ENCODE data around the gene NCAPH2. TPM values are rescaled to one million over a fixed set of nuclear protein-coding genes. Genes with fewer than 3 reads are reported as not detected.

Gene NCAPH2
- total and polyA plus RNA-seq, 2 experiments from 2014 or later = 28.6 to 61.0 TPM

DNA sequence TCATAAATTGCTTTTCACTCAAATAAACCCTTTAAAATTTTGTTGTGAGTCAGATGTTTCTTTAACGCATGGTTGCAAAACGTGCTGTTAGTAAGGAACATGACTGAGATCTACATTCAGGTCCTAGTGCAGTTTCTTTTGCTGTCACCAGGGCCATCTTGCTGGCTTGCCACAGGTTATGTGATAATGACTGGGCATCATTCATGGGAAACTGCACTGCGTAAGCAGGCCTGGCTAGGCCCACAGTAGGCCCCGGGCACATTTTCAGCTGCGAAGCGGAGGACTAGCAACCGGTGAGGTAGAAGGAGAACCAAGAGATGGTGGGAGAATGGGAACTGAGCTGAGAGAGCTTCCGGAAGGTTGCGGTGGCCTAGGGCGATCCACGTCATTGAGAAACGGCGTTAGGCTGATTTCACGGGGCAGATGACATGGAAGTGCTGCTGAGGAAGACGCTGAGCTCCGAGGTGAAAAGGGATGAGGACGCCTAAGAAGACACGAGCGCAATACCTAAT, 34.4 kb downstream of the NCAPH2 start:
- H3K27me3 ChIP-seq (replicated peaks; ENCODE audit: insufficient read depth) = no peaks in the 10 kb centered on the region; the same call in 1 of the 2 replicates
- no peak overlapping the region for H3K9ac ChIP-seq
- no peak overlapping the region for H3K4me2 ChIP-seq (ENCODE audit: unreplicated experiment)
- H3F3A ChIP-seq (ENCODE audit: insufficient read depth) = peaks cover 42% of the 10 kb centered on the region
- no peaks in the 10 kb centered on the region for H3K9me2 ChIP-seq (ENCODE audit: insufficient read depth)
- in situ Hi-C loops (cut with MboI) = no loop called here
- 88% methylated on average over 19 of the region's 19 CpGs for WGBS, 2 experiments (ENCODE audit: low coverage in 1 of 2, low lambda C conversion rate in 2 of 2, missing lambda C conversion rate in 2 of 2)
- no peak overlapping the region for H3K4me3 ChIP-seq
- DNase-seq = peak; percentile 75
- no peak for TF ChIP-seq EZH2phosphoT487 (IDR thresholded peaks at IDR 0.05; ENCODE audit: insufficient read depth, low read depth)
- TF ChIP-seq EZH2 (IDR thresholded peaks at IDR 0.05; ENCODE audit: insufficient read depth, poor library complexity, severe bottlenecking) = no peak
- H4K20me1 ChIP-seq (ENCODE audit: insufficient read depth) = no peaks in the 10 kb centered on the region
- H3K4me1 ChIP-seq (ENCODE audit: insufficient read depth) = peaks cover 42% of the 10 kb centered on the region
- no peak overlapping the region for H2AFZ ChIP-seq
- H3K9me3 ChIP-seq (ENCODE audit: low read depth) = no peaks in the 10 kb centered on the region
- no peaks in the 10 kb centered on the region for H3K36me3 ChIP-seq (ENCODE audit: low read depth)
- peak overlapping the region; percentile 99 for H3K27ac ChIP-seq
- H3K79me2 ChIP-seq (ENCODE audit: insufficient read depth) = no peaks in the 10 kb centered on the region

DNA sequence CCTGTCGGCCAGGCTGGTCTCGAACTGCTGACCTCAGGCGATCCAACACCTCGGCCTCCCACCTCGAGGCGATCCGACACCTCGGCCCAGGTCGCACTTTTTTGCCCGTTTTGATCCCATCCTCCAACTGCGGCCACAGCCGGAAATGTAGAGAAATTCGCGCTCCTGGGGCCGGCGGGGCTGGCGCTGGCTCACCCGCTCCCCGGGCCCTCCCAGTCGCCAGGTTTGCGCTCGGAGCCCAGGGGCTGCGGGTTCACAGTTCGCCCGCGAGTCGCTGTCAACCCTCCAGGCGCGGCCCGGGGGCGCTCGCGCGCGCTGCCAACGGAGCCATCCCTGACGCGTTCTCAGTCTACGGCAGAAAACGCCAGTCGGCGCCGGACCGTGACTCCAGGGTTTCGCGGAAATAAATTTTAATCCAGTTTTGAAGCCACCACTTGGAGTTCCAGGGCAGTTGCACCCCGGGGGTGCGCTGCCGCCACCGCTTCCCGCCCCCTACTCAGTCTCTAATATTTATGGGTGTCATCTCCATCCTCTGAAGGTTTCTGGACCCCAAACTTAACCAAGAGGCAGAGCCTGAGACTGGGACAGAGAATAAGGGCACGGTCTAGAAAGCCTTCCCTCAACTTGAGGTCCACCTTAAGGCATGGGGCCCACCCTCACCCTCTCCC, 36.2 kb downstream of the NCAPH2 start:
- Histone ChIP-seq H3F3A (ENCODE audit: insufficient read depth) (peaks cover 31% of the 10 kb centered on the region), H3K9ac (peak overlapping the region; percentile 62), H3K27me3 (replicated peaks; ENCODE audit: insufficient read depth) (peaks cover 8% of the 10 kb centered on the region), H3K79me2 (ENCODE audit: insufficient read depth) (no peaks in the 10 kb centered on the region), H3K27ac (0 out of 2 replicates have a peak overlapping the region, but pooled peaks have one; percentile 13), H3K9me3 (ENCODE audit: low read depth) (no peaks in the 10 kb centered on the region), H3K4me2 (ENCODE audit: unreplicated experiment) (peak overlapping the region; percentile 60), H2AFZ (peak overlapping the region; percentile 54), H3K4me3 (peak overlapping the region; percentile 51), H3K4me1 (ENCODE audit: insufficient read depth) (peaks cover 30% of the 10 kb centered on the region), H3K9me2 (ENCODE audit: insufficient read depth) (no peaks in the 10 kb centered on the region), H4K20me1 (ENCODE audit: insufficient read depth) (no peaks in the 10 kb centered on the region), H3K36me3 (ENCODE audit: low read depth) (no peaks in the 10 kb centered on the region)
- 6% methylated on average over 34 to 52 of the region's 52 CpGs for WGBS, 2 experiments (ENCODE audit: low coverage in 1 of 2, low lambda C conversion rate in 2 of 2, missing lambda C conversion rate in 2 of 2)
- peak; percentile 90 for DNase-seq
- TF ChIP-seq EZH2phosphoT487 (IDR thresholded peaks at IDR 0.05; ENCODE audit: insufficient read depth, low read depth) (no peak), EZH2 (IDR thresholded peaks at IDR 0.05; ENCODE audit: insufficient read depth, poor library complexity, severe bottlenecking) (no peak)
- in situ Hi-C loops (cut with MboI) = no loop called here

DNA sequence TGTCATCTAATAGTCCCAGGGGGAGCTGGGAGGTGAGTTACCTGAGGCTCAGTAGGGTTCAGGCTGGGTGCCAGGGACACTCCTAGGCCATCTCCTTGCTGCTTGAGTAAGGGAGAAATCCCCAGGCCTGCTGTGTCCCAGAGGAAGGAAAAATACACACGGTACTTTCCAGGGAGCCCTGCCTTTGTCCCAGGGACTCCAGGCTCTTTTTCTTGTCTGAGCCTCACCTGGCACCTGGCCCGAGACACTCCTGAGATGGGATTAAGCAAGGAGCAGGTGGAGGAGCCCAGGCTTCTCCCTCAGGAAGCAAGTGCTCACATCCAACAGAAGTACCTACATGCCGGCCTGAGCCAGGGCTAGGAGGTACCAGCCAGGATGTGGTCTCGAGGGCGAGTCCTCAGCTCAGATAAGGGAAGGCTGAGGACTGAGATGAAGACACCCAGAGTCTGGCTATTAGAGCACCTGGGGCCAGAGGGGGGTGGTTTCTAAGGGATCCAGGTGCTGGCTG, 36.8 kb downstream of the NCAPH2 start:
- 93% methylated on average over 5 of the region's 5 CpGs for WGBS, 2 experiments (ENCODE audit: low coverage in 1 of 2, low lambda C conversion rate in 2 of 2, missing lambda C conversion rate in 2 of 2)
- H3K4me1 ChIP-seq (ENCODE audit: insufficient read depth) = peaks cover 26% of the 10 kb centered on the region
- no peaks in the 10 kb centered on the region for H3K79me2 ChIP-seq (ENCODE audit: insufficient read depth)
- no peaks in the 10 kb centered on the region for H4K20me1 ChIP-seq (ENCODE audit: insufficient read depth)
- peaks cover 8% of the 10 kb centered on the region for H3K27me3 ChIP-seq (replicated peaks; ENCODE audit: insufficient read depth)
- no peak overlapping the region for H3K4me2 ChIP-seq (ENCODE audit: unreplicated experiment)
- no peaks in the 10 kb centered on the region for H3K9me3 ChIP-seq (ENCODE audit: low read depth)
- no peak for TF ChIP-seq EZH2 (IDR thresholded peaks at IDR 0.05; ENCODE audit: insufficient read depth, poor library complexity, severe bottlenecking)
- no peak for TF ChIP-seq EZH2phosphoT487 (IDR thresholded peaks at IDR 0.05; ENCODE audit: insufficient read depth, low read depth)
- DNase-seq = no peak
- peak overlapping the region; percentile 51; the same call in 1 of the 2 replicates for H3K4me3 ChIP-seq
- no peaks in the 10 kb centered on the region for H3K36me3 ChIP-seq (ENCODE audit: low read depth)
- H3K27ac ChIP-seq = no peak overlapping the region
- in situ Hi-C loops (cut with MboI) = no loop called here
- peaks cover 27% of the 10 kb centered on the region for H3F3A ChIP-seq (ENCODE audit: insufficient read depth)
- H3K9me2 ChIP-seq (ENCODE audit: insufficient read depth) = no peaks in the 10 kb centered on the region
- H3K9ac ChIP-seq = peak overlapping the region; percentile 62
- H2AFZ ChIP-seq = peak overlapping the region; percentile 54

DNA sequence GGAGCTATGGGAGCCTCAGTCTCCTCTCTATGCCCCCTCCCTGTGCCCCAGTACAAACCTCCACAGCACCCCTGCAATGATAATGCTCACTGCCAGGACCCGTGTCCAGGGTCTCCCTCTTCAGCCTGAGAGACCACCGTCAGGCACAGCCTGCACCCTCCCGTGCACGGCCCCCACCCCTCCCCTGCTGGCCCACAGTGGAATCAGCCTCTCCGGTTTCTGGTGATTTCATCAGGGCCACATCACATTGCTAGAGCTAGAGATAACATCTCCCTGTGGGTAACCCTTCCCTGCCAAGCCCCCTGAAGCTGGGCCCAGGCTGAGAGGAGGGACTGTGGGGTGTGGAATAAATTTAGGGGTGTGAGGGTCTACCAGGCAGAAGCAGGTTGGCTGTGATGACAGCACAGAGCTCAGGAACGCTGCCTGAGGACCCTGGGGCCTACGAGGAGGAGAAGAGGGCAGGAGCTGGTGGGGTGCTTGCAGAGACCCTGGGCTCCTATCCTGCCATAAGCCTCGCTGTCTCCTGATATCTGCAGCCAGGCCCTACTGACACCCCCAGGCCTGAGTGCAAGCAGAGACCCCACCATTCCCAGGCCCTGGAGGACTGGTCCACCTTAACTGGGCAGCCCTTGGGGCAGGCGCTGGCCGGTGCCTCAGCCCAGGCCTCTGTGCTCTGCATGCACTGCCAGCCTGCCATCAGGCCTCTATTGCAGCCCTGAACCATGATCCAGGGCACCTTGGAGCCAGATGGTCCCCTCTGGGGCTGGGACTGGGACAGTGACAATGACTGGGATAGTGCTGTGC, 37.7 kb downstream of the NCAPH2 start, which contains the start of gene KLHDC7B:
KLHDC7B (plus strand) TSS at position 378 of the 804 bp plus-strand sequence; CDS start at position 723, 345 bp downstream.
- no peak for TF ChIP-seq EZH2phosphoT487 (IDR thresholded peaks at IDR 0.05; ENCODE audit: insufficient read depth, low read depth)
- no peak for TF ChIP-seq EZH2 (IDR thresholded peaks at IDR 0.05; ENCODE audit: insufficient read depth, poor library complexity, severe bottlenecking)
- Histone ChIP-seq H3K27me3 (replicated peaks; ENCODE audit: insufficient read depth) (peaks cover 8% of the 10 kb centered on the region), H3K9me3 (ENCODE audit: low read depth) (no peaks in the 10 kb centered on the region), H2AFZ (peak within 1 kb of the TSS; percentile 54; the same call in 1 of the 2 replicates), H3K36me3 (ENCODE audit: low read depth) (no peaks in the 10 kb centered on the region), H3K4me3 (no peak within 1 kb of the TSS), H3K79me2 (ENCODE audit: insufficient read depth) (no peaks in the 10 kb centered on the region), H3K4me2 (ENCODE audit: unreplicated experiment) (no peak within 1 kb of the TSS), H4K20me1 (ENCODE audit: insufficient read depth) (no peaks in the 10 kb centered on the region), H3K27ac (no peak within 1 kb of the TSS), H3K4me1 (ENCODE audit: insufficient read depth) (peaks cover 17% of the 10 kb centered on the region), H3K9me2 (ENCODE audit: insufficient read depth) (no peaks in the 10 kb centered on the region), H3F3A (ENCODE audit: insufficient read depth) (peaks cover 18% of the 10 kb centered on the region), H3K9ac (peak within 1 kb of the TSS; percentile 62; the same call in 1 of the 2 replicates)
- 83 to 84% methylated on average over 9 to 10 of the region's 10 CpGs for WGBS, 2 experiments (ENCODE audit: low coverage in 1 of 2, low lambda C conversion rate in 2 of 2, missing lambda C conversion rate in 2 of 2)
- DNase-seq = no peak
- in situ Hi-C loops (cut with MboI) = no loop called here

All from GM23248 (cell line).